ENCODE results near the gene RTN4.
"Not testable (repeated sequence)": the region's sequence is repeated elsewhere in the genome, so short reads cannot be mapped to it uniquely, and the experiment has no call there.

The RTN4 gene, protein sequence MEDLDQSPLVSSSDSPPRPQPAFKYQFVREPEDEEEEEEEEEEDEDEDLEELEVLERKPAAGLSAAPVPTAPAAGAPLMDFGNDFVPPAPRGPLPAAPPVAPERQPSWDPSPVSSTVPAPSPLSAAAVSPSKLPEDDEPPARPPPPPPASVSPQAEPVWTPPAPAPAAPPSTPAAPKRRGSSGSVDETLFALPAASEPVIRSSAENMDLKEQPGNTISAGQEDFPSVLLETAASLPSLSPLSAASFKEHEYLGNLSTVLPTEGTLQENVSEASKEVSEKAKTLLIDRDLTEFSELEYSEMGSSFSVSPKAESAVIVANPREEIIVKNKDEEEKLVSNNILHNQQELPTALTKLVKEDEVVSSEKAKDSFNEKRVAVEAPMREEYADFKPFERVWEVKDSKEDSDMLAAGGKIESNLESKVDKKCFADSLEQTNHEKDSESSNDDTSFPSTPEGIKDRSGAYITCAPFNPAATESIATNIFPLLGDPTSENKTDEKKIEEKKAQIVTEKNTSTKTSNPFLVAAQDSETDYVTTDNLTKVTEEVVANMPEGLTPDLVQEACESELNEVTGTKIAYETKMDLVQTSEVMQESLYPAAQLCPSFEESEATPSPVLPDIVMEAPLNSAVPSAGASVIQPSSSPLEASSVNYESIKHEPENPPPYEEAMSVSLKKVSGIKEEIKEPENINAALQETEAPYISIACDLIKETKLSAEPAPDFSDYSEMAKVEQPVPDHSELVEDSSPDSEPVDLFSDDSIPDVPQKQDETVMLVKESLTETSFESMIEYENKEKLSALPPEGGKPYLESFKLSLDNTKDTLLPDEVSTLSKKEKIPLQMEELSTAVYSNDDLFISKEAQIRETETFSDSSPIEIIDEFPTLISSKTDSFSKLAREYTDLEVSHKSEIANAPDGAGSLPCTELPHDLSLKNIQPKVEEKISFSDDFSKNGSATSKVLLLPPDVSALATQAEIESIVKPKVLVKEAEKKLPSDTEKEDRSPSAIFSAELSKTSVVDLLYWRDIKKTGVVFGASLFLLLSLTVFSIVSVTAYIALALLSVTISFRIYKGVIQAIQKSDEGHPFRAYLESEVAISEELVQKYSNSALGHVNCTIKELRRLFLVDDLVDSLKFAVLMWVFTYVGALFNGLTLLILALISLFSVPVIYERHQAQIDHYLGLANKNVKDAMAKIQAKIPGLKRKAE

DNA sequence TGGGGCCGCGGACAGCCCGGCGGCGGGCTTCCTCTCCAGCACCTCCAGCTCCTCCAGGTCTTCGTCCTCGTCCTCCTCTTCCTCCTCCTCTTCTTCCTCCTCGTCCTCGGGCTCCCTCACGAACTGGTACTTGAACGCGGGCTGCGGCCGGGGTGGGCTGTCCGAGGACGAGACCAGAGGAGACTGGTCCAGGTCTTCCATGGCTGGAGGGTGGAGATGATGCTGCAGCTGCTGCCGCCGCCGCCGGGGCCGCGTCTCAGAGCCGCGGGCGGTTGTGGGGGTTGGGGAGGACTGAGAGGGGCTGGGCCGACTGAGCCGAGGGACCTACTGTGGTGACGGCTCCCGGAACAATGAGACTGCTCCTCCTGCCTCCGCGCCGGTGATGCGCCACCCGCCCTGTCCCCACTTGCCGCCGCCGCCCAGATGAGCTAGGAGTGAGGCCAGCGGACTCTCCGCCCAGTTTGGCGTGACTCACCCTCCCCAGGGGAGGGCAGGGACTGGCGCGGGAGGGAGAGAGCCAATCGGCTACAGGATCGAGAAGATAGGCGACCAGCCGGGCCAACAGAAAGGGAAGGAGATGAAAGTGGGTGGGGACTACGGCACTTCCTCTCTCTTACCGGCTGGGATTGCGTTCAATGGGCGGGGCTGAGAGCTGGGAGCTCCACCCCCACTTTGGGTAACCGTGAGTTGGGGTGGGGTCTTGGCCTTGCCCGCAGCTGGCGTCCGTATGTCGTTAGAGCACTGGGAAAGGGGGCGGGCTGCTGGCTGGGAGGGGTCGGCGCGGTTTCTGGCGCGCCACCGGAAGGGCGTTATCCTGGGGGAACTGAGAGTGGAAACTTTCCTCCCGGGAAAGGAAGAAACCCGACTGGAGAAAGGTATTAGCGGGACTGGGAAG lies at the start of gene RTN4:
Gene RTN4 (minus strand): TSS at position 352 of the 895 bp plus-strand sequence. CDS start 151 bp downstream, at position 201.
- Histone ChIP-seq H3K4me3 (peak within 1 kb of the TSS; percentile 98), H3K36me3 (no peaks in the 10 kb centered on the region), H4K20me1 (peaks cover 36% of the 10 kb centered on the region), H3K9ac (peak within 1 kb of the TSS; percentile 97), H3K4me2 (peak within 1 kb of the TSS; percentile 87), H3K4me1 (peaks cover 47% of the 10 kb centered on the region), H3K27ac (peak within 1 kb of the TSS; percentile 96), H3K27me3 (no peaks in the 10 kb centered on the region), H3K9me3 (no peaks in the 10 kb centered on the region)
- no peak for TF ChIP-seq Cebpa-rat (IDR thresholded peaks at IDR 0.05)

DNA sequence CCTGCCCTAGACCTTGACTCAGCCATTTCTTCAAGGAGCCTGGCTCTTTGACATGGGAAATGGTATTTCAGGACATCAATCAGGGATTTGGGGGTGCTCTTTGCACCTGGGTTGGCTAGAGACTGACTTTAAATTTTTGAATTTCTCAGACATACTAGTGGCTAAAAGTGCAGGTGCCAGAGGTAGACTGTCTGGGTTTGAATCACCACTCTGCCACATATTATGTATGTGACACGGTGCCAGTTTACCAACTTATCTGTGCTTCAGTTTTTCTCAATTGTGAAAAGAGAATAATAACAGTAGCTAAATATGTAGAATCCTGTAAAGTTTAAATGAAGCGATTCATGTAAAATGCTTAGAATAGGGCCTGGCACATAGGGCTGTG lies 49.2 kb upstream of the RTN4 start:
- Histone ChIP-seq H3K9ac (no peak overlapping the region), H3K4me1 (peaks cover 61% of the 10 kb centered on the region), H4K20me1 (no peaks in the 10 kb centered on the region), H3K27me3 (no peaks in the 10 kb centered on the region), H3K36me3 (no peaks in the 10 kb centered on the region), H3K9me3 (no peaks in the 10 kb centered on the region), H3K4me3 (no peak overlapping the region), H3K27ac (peak overlapping the region; percentile 65), H3K4me2 (peak overlapping the region; percentile 45)
- TF ChIP-seq Cebpa-rat (IDR thresholded peaks at IDR 0.05) = no peak

DNA sequence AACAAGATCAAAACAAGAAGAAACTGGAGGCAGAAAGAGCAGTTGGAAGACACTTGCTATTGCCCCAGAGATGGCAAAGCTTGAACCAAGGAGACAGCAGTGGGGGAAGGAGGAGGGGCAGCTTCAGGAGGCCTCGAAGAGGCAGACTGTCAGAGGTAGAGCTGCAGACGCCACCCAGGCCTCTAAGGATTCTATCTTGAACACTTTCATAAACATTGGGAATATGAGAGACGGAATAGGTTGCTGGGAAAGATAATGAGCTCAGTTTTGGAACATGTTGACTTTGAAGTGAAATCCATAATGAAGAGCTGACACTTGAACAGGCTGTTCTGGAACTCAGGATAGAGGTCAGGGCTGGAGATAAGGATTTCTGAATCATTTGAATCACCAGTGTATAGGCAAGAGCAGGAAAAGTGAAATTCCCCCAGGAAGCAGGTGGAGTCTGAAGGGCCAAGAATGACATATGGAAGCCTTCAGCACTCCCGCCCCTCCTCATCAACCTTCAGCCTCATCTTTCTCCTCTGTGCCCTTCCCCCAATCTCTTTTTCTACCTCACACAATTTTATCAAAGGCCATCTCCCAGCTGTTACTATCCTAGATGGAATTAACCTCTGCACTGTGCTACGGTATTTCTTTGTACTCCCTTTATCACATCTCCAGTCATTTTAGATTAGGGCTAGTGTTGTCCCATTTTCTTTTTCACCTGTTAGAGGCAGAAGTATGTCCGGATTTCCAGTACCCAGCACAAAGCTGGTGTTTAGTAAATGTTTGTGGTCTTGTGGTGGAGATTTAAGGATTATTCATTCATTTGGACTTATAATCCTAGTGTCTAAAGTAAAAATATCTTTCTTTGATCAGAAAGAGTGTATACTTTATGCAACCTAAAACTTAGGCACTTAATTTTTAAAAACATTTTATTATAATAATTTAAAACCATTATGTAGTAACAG lies 47.5 kb upstream of the RTN4 start:
- Histone ChIP-seq H3K4me3 (no peak overlapping the region), H3K4me1 (peaks cover 55% of the 10 kb centered on the region), H3K27me3 (no peaks in the 10 kb centered on the region), H3K36me3 (no peaks in the 10 kb centered on the region), H3K27ac (no peak overlapping the region), H3K4me2 (peak overlapping the region; percentile 30; the same call in 1 of the 2 replicates), H3K9me3 (no peaks in the 10 kb centered on the region), H3K9ac (no peak overlapping the region), H4K20me1 (no peaks in the 10 kb centered on the region)
- no peak for TF ChIP-seq Cebpa-rat (IDR thresholded peaks at IDR 0.05)

DNA sequence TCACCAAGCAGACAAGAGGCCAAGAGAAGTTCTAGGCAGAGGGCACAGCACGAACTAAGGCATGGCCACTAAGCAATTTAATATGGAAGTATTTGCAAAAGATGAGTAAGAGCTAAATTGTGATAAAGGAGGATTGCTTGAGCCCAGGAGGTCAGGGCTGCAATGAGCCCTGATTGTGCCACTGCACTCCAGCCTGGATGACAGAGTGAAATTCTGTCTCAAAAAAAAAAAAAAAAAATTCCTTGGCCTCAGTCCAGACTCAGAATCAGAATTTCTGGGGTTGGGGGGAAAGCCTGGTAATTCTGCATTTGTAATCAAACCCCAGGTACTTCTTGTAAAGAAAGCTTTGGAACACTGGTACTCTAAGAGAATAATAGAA lies 46.8 kb upstream of the RTN4 start:
- Histone ChIP-seq H4K20me1 (no peaks in the 10 kb centered on the region), H3K9me3 (0 out of 2 replicates have a peak, but pooled peaks cover 2% of the 10 kb centered on the region), H3K36me3 (no peaks in the 10 kb centered on the region), H3K27me3 (no peaks in the 10 kb centered on the region), H3K4me3 (no peak overlapping the region), H3K4me2 (peak overlapping the region; percentile 30; the same call in 1 of the 2 replicates), H3K4me1 (peaks cover 48% of the 10 kb centered on the region), H3K27ac (no peak overlapping the region), H3K9ac (no peak overlapping the region)
- TF ChIP-seq Cebpa-rat (IDR thresholded peaks at IDR 0.05) = no peak

DNA sequence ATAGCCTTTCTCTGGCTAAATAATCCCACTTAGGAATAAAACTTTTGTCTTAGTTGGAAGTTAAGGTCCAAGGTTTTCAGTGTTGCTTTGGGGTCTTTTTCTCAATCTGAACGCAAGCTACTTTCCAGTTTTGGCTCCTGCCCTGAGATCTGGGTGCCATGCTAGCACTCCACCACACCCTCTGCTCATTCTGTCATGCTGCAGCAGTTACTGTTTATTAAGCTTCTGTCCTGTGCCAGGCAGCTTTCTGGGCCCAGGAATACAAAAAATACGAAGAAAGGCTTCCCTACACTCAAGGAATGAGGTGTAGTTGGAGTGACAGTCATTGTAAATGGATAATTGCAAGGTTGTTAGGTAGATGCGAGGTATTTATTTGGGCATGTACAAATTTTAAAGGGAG lies 46.3 kb upstream of the RTN4 start:
- no peak overlapping the region for H3K4me2 ChIP-seq
- H3K4me1 ChIP-seq = peaks cover 43% of the 10 kb centered on the region
- H3K27ac ChIP-seq = no peak overlapping the region

DNA sequence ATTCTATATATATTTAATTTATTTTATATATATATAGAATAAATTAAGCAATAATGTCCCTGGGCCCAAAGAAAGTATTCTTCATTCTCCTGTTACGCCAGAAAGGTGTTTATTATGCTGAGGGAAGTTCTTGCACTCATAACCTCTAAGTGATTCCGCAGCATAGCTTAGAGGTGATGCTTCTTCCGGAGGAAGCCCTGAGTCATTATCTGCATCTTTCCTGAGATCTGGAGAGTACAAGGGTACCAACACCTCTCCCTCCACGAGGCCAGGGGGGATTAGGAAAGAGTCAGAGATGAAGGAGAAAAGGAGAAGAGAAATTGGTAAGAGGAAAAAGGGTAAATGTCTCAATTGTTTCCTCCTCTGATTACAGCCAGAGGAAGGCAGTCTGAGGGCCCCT lies 43.1 kb upstream of the RTN4 start:
- Histone ChIP-seq H3K4me2 (no peak overlapping the region), H3K4me1 (peaks cover 23% of the 10 kb centered on the region), H3K36me3 (no peaks in the 10 kb centered on the region), H3K27ac (no peak overlapping the region), H3K4me3 (no peak overlapping the region), H3K9me3 (peaks cover 16% of the 10 kb centered on the region), H4K20me1 (no peaks in the 10 kb centered on the region), H3K9ac (no peak overlapping the region), H3K27me3 (no peaks in the 10 kb centered on the region)
- TF ChIP-seq Cebpa-rat (IDR thresholded peaks at IDR 0.05) = no peak

More for the DNA sequence above, 46.3 kb upstream of the RTN4 start:
- TF ChIP-seq Cebpa-rat (IDR thresholded peaks at IDR 0.05) = no peak
- H3K4me3 ChIP-seq = no peak overlapping the region
- peaks cover 6% of the 10 kb centered on the region for H3K9me3 ChIP-seq
- no peaks in the 10 kb centered on the region for H3K36me3 ChIP-seq
- no peaks in the 10 kb centered on the region for H3K27me3 ChIP-seq
- no peaks in the 10 kb centered on the region for H4K20me1 ChIP-seq
- no peak overlapping the region for H3K9ac ChIP-seq

DNA sequence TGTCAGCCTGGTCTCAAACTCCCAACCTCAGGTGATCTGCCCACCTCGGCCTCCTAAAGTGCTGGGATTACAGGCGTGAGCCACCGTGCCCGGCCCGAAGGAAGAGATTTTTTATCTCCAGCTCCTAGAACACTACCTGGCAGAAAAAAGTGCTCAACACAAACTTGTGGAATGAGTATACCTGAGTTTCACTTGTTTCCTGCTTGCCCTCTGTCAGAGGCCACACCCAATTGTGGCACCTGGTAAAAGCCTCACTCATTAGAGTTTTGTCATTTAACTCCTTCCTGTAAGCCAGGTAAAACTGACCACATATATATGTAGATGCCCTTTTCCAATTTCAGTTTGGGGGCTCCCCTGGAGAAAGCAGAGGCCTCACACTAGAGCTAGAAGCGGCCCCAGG lies 42.2 kb upstream of the RTN4 start:
- Histone ChIP-seq H3K27ac (no peak overlapping the region), H3K4me3 (no peak overlapping the region), H3K36me3 (no peaks in the 10 kb centered on the region), H4K20me1 (no peaks in the 10 kb centered on the region), H3K4me2 (no peak overlapping the region), H3K9me3 (peaks cover 16% of the 10 kb centered on the region), H3K27me3 (no peaks in the 10 kb centered on the region), H3K9ac (no peak overlapping the region), H3K4me1 (peaks cover 16% of the 10 kb centered on the region)
- no peak for TF ChIP-seq Cebpa-rat (IDR thresholded peaks at IDR 0.05)

DNA sequence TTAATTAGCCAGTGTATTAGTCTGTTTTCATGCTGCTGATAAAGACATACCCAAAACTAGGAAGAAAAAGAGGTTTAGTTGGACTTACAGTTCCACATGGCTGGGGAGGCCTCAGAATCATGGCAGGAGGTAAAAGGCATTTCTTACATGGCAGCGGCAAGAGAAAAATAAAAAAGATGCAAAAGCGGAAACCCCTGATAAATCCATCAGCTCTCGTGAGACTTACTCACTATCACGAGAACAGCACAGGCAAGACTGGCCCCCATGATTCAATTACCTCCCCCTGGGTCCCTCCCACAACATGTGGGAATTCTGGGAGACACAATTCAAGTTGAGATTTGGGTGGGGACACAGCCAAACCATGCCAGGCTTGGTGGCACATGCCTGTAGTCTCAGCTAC lies 41.4 kb upstream of the RTN4 start:
- Histone ChIP-seq H3K4me1 (peaks cover 12% of the 10 kb centered on the region; the same call in 1 of the 2 replicates), H3K9me3 (peaks cover 16% of the 10 kb centered on the region)
- H3K9ac ChIP-seq, H3K27me3 ChIP-seq, H4K20me1 ChIP-seq, H3K4me2 ChIP-seq, H3K4me3 ChIP-seq, H3K27ac ChIP-seq, H3K36me3 ChIP-seq: not testable (repeated sequence)
